Muscle of arm (tissue), 12 donors: Measurements from ENCODE around the gene FJX1. TPM values are rescaled to one million over a fixed set of nuclear protein-coding genes. Genes with fewer than 3 reads are reported as not detected.
A peak's percentile ranks its signal among the peaks of the same experiment; 100 is the strongest.

Source experiments
- DNase-seq: peaks from one replicate; pipeline ENCODE4 v3.0.0-alpha.2; 2013
- polyA plus RNA-seq, 12 donors: library from polyadenylated mRNA; unstranded; fragments of 120-200 nt; gene quantifications; one replicate each; pipeline ENCODE4 v1.2.1, GENCODE V29; 2013; ENCODE audit not compliant: insufficient read length in 12 of 12

Gene FJX1
- polyA plus RNA-seq, 12 donors: 4.1 to 11.2 (median 7.1) TPM; not detected in 1

DNA sequence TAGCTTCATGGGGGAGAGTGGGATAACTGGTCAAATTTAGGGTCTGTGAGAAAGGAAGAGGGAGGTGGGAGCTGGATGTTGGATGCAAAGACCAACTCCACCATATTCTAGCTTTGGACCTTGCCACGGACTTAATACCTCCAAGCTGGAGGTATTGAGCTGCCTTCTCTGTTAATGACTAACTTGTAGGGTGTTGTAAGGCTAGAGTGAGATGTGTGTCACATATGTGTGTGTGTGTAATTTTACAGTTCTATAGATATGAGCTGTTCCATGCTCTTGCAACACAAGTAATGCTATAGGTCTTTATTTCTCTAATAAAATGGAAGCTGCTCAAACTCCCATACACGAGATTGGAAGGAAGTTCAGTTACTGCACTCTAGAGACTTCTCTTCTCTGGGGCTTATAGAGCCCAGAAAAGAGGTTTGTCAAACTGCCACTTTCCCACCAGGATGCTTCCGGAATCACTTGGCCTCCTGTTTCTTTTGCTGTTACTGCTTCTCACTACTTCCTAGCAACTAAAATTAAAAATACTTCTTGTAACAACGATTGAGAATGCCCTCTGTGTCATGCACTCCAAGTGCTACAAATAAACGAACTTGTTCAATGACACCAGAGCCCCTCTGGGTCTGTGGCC is 16.0 kb upstream of the FJX1 start:
- DNase-seq: no peak

DNA sequence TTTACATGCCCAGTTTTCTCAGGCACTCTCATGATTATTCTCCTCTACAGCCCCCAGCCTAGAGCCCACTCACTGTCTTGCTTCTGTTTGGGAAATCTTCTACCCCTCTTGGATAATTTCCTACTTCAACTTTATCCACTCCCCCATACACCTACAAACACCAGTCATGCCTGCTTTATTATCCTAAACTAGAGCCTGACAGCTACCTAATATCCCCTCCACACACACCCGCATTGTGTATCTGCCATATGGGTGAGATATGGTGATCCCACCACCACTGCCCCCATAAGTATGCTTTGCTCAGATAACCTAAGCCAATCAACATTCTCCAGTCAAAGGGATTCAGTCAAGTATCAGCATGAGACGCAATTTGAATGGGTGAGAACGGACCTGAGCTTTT is 15.3 kb upstream of the FJX1 start:
- DNase-seq: no peak

DNA sequence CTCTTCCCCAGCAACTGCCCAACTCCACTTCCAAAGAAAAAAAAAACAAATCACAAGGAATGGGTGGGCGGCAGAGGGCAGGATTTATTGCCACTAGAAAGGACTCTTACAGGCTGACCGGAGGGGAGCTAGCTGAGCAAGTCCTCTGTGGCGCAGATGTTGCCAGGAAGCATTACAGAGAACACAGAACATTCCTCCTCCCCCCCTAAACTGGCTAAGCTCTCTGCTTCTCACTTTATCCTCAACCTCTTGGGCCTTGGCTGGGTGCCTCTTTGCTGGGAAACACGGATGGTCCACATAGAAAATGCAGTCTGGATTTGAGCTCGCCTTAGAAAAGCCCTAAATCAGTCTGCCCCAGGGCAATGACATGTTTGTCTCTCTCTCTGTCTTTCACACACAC is 12.6 kb upstream of the FJX1 start:
- peak; percentile 74 for DNase-seq

DNA sequence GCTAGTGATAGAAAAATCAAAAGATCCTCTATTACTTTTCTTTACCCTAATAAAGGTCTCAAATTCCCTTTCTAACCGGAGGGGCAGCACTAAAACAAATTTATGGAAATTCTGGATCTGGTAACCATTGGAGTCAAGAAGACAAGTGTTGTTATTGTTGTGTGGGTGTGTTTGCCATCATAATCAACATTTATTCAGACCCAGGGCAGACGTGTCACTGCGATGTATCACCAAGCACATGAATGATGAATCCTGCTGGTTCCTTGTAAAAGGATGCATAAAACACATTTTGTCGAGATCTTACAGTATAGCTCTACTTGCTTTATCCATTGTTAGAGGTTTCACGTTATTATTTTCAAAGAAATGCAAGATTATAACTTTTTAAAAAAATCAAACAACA is 12.1 kb upstream of the FJX1 start:
- no peak for DNase-seq

DNA sequence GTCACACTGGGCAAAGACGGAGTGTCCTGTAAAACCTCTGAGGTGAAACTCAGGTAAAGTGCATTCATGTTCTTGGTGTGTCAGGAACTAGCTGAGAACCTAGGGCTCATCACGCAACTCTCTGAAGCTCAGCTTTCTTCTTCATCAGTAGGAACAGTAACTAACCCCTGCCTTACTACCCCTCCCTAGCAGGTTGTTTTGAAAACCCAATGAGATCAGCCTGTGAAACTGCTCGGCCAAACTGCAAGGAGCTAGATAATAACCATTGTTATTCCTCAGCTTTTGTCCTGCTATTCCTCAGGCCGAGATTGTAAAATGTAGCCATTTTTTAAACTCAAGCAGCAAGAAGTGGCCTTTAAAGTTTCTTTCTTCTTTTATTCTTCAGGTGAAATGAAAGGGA is 9.8 kb upstream of the FJX1 start:
- DNase-seq: no peak

DNA sequence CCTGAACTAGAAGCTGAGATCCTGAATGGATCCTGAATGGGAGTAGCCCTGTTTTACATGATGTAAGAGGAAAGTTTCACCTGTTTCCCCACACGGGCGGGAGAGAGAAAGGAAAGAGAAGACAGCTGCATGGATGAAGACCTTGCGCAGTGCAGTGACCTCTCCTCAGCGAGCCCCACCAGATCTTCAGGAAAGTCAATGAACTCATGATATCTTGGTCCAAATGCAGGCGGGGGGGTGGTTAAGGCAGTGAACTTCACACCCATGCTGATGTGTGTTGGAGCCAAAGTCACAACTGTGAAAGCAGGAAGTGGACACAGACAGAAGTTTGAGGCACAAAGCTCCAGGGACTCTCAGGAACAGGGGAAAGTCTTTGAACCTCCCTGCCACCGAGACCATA is 8.6 kb upstream of the FJX1 start:
- DNase-seq: no peak

DNA sequence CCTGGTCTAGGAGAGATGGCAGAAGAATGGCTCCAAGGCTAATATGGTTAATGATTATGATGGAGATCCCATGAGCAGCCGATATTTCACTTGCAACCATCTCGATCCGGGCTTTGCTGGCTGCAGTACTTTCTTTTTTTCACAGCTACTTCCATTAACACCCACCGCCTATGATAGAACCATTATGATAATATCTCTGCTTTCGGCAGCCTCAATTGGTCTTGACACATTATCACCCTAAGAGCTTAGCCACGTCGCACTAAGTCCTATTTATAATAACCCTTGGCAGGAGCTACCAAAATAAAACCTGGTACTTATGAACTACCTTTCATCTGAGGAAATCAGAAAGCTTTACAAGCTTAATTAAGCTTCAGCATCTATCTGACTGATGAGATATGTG is 7.6 kb upstream of the FJX1 start:
- DNase-seq: no peak

DNA sequence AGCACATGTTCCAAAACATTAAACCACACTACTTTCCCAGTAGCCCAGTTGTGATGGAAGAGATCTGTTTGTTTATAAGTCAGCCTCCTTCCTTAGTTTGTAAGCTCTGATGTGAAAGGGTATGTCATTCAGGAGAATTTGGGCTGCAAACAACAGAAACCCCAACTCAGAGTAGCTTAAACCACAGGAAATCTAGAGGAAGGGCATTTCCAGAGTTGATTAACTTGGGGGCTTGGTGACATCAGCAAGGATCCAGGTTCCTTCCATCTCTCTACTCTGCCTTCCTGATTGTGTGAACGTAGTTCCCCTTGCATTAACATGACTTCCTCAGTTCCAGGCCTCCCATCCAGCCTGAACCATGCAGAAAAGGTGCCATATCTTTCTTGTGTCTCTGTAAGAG is 6.5 kb upstream of the FJX1 start:
- no peak for DNase-seq

DNA sequence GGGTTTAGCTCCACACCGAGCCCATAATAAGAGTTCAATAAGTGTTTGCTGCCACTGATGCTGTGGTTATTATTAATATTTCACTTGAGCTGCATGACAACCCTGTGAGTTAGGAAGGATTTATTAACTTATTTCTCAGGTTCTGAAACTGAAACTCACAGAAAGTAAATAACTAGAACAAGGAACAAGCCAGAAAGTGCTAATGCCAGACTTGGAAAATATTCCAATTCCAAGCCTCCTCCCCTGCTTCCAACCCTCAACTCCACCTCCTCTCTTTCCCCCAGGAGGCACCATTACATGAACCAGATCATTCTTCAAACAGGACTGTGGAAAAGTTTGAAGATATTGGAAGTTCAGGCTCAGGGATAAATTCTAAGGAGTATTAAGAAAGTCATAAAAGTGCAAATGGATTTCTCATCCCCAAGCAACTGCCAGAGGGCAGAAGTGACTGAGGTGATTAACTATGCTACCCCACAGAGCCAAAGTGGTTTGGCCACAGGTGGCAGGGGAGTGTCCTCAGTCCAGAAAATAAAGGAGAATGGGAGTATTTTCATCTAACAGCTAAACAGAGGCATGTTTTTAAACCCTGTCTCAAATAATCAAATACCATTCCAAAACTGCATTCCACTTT is 3.2 kb upstream of the FJX1 start:
- DNase-seq: no peak

DNA sequence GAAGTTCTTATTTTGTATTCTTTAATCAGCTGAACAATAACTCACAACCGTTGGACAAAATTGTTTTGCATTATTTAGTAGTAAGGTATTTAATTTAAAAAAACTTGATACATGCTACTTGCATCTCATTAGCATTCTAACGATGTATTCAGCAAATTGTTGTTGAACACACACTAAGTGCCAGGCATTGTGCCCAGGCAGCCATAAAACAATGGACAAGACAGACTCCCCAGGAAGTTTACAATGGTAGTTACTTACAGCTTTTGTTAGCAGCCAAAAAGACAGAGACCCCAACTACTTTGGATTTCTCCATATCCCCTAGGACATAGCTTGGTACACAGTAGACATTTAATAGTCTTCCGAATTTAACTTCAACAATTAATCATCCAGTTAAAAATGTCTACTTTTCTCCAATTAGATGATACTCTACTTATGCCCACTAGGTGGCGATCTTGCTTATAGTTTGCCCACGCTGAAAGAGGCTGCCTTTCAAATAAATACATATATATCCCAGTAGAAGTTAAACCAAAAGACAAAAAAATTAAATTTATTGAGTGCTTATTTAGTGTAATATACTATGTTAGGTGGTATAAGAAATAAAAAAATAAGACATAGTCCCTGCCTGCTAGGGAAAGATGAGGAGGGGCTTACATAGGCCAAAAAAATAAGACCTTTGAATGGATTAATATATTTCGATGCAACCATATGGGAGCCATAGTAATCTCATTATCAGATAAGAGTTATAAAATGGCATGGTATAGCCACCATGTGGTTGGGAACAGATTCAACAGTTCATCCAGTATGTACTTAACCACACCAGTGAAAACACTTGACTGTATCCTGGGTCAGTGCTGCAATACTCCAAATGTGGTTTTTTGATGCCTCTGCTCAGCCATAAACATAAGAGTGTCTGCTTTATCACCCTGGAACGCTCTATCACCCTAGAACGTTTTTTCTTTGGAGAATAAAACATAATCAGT is 2.0 kb upstream of the FJX1 start:
- DNase-seq: peak; percentile 60

DNA sequence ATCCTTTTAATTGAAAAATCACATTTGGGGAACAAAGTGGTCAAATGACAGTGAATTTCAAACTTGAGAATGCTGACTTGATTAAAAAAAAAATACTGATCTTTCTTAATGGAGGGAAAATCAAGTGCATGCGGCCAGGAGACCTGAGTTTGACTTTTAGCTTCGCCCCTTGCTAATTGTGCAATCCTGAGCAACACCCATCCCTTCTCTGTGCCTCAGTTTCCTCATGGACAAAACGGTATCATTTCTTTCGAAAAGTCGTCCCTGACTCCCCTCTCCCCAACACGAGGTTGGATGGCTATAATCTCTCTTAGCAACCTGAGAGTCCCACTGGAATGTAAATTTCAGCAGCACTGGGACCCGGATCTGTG is 959 bp upstream of the FJX1 start:
- no peak for DNase-seq

DNA sequence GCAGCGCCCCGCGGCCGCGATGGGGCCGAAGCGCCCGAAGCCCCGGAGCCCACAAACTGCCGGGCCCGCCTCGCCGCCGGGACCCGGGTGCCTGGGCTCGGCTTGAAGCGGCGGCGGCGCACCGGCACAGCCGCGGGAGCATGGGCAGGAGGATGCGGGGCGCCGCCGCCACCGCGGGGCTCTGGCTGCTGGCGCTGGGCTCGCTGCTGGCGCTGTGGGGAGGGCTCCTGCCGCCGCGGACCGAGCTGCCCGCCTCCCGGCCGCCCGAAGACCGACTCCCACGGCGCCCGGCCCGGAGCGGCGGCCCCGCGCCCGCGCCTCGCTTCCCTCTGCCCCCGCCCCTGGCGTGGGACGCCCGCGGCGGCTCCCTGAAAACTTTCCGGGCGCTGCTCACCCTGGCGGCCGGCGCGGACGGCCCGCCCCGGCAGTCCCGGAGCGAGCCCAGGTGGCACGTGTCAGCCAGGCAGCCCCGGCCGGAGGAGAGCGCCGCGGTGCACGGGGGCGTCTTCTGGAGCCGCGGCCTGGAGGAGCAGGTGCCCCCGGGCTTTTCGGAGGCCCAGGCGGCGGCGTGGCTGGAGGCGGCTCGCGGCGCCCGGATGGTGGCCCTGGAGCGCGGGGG is 346 bp downstream of the FJX1 start:
- no peak for DNase-seq

DNA sequence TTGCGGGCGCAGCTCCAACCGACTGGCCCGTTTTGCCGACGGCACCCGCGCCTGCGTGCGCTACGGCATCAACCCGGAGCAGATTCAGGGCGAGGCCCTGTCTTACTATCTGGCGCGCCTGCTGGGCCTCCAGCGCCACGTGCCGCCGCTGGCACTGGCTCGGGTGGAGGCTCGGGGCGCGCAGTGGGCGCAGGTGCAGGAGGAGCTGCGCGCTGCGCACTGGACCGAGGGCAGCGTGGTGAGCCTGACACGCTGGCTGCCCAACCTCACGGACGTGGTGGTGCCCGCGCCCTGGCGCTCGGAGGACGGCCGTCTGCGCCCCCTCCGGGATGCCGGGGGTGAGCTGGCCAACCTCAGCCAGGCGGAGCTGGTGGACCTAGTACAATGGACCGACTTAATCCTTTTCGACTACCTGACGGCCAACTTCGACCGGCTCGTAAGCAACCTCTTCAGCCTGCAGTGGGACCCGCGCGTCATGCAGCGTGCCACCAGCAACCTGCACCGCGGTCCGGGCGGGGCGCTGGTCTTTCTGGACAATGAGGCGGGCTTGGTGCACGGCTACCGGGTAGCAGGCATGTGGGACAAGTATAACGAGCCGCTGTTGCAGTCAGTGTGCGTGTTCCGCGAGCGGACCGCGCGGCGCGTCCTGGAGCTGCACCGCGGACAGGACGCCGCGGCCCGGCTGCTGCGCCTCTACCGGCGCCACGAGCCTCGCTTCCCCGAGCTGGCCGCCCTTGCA is 1.0 kb downstream of the FJX1 start:
- peak; percentile 61 for DNase-seq

DNA sequence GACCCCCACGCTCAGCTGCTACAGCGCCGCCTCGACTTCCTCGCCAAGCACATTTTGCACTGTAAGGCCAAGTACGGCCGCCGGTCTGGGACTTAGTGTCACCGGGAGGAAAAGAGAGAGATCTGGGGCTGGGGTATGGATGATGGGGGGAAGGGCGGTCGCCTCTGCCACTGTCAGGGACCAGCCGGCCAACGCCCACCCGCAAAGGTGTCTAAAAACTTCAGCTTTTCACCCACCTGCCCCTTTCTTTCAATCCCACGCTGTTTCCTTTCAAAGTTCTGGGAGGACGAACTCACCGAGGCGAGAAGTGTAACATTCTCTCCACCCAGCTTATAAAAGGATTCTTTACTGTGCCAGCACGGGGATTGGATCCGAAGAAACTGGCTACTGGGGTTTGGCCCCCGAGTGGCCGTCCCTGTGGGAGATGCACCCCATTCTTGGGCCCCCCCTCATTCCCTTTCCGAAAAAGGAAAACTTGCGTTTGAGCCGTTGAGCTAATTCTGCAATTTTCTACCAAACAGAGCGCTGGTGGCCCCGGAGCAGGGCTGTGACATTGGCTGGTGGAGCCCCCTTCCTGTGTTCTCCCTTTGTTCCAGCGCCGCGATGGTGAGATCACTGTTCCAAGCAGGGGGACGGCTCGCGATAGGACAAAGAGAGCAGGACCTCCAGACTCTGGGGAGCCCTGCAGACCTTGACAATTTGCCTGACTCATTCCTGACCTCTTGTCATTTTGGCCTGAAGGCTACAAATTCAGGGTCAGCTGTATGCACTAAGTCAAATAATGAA is 1.8 kb downstream of the FJX1 start:
- no peak for DNase-seq

DNA sequence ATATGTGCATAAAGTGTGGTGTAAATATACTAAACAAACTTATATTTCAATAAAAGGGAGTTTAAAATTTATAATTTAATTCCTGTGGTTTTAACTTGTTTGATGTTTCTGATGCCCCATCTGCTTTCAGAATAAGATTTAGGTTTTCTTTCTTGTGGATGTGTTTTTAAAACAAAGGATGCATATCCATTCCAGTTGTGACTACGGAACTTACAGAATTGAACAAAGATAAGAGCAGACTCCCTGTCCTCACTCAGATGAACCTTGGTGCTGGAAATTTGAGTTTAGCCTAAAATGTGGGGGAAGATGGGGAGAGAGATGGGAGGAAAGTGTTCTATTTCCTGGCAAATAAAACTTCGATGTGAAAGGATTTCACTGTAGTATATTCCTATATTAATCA is 2.5 kb downstream of the FJX1 start:
- no peak for DNase-seq

DNA sequence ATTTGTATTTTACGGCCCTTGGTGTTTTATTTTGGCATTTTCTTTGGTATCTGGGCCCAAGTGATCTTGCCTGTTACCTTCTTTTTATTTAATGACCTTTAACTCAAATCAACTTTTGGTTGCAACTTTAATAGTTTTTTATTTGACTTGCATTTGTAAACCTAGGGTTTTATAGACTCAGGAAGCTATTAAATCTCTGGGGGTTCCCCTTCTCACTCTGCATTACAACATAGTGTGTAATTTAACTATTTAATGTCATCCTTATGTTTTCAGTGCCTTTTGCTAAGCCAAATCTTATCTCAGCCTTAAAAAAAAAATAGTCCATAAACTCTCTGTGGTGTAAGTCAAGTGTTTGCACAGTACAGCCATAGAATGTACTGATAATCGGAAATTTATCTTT is 3.4 kb downstream of the FJX1 start:
- DNase-seq: no peak

DNA sequence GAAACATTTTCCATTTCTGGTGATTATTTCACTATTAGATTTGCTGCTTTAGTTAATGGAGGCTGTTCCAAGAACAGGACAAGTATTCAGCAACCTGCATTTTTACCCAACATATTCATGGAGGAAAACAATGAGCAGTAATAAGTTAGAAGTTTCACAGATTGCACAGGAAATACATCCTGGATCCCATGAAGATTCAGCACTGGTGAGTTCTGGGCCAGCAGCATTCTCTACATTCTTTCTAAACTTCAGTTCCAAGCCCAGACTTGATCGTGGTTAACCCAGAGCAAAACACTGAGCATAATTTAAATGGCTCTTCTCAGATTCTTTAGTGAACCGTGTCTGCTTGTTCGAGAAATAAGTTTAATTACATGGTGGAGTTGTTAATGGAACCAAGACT is 3.8 kb downstream of the FJX1 start:
- DNase-seq: no peak

DNA sequence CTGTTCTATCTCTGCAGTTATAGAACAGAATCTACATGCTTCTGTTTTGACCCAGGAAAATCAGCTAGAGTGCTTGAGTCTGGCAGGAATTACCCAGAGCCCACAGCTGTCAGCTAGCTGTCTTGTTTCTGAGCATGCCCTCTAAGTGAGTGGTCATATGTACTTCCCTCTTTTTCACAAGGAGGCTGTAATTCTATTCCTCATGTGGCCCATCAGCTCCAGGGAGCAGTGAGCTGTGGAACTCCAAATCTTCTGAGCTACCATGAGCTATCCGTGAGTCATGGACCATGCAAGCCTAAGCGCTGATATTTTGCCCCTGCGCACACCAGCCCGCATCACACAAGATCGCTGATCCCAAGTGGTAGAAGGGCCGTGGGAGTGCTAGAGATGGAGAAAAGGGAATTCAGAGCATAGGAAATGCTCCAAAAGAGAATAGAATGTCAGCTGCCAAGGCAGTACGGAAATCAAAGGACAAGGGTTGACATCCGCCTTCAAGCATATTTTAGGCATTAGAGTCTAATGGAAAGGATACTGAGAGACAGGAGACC is 5.4 kb downstream of the FJX1 start:
- DNase-seq: no peak

DNA sequence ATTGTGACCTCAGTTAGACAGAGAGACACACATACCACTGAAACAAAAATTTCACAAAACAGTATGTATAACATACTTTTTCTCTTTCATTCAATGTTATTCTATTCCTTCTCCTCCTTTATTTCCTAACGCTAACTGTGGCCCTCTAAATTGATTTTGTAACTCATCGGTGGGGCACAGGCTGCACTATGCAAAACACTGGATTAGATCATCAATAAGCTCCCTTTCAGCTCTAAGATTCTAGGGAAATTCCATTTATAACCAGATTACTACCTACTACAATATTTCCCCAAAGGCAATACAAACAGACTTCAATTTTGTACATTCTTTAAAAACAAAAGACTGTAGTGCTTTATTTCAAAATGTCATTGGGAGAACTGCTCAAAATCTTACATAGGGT is 6.1 kb downstream of the FJX1 start:
- no peak for DNase-seq

DNA sequence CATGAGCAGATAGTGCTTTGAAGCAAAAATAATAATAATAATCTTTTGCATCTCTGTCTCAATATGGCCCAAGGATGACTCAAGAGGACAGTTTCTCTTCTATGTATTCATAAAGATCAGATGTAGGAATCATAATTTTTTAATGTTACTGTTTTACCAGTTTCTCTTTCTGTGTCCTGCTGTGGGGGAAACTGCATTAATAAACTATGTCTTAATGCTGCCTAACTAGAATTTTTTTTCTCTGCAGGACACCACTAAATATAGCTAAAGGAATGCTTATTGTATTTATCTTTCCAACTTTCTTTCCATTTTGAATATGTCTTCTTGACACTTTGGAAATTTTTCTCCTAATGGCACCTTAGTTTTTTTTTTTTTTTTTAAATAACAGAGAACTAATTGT is 6.5 kb downstream of the FJX1 start:
- DNase-seq: no peak

DNA sequence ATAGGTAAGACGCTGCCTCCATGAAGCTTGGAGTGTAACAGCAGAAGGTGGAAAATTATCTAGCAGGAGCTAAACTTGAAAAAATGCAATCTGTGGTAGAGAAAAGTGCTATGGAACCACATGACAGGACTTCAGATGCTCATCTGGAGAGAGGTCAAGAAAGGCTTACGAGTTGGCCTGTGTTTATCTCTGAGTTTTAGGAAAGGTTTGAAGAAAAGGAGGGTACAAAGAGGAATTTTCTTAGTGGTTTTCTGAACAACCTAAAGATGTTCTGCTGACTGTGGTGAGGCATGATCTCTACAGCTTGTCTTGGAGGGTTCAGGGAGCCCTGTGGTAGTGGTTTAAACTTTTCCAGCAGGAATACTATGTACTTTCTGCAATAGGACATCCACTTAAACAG is 8.2 kb downstream of the FJX1 start:
- DNase-seq: no peak
